Endothelial cell (in vitro differentiated cells): ENCODE data around the gene ZNF664. TPM values are rescaled to one million over a fixed set of nuclear protein-coding genes. Genes with fewer than 3 reads are reported as not detected.
"Not testable (repeated sequence)": the region's sequence is repeated elsewhere in the genome, so short reads cannot be mapped to it uniquely, and the experiment has no call there.

Source experiments
- DNase-seq: peaks from one replicate; pipeline ENCODE4 v3.0.0; 2021; ENCODE audit warnings: low spot score
- H3K27ac Mint-ChIP-seq: one replicate; pipeline ENCODE4 v1.8.0; 2021; ENCODE audit warnings: mixed read lengths, inconsistent platforms; ENCODE audit not compliant: unreplicated experiment
- H3K27me3 Mint-ChIP-seq: one replicate; pipeline ENCODE4 v1.8.0; 2021; ENCODE audit warnings: mild to moderate bottlenecking, moderate library complexity, mixed read lengths, inconsistent platforms; ENCODE audit not compliant: unreplicated experiment
- H3K36me3 Mint-ChIP-seq: one replicate; pipeline ENCODE4 v1.8.0; 2021; ENCODE audit warnings: mild to moderate bottlenecking, low read depth, mixed read lengths, inconsistent platforms; ENCODE audit not compliant: unreplicated experiment
- H3K4me1 Mint-ChIP-seq: one replicate; pipeline ENCODE4 v1.8.0; 2021; ENCODE audit warnings: mild to moderate bottlenecking, mixed read lengths, inconsistent platforms; ENCODE audit not compliant: unreplicated experiment
- H3K4me3 Mint-ChIP-seq: one replicate; pipeline ENCODE4 v1.8.0; 2021; ENCODE audit warnings: mild to moderate bottlenecking, mixed read lengths, inconsistent platforms; ENCODE audit not compliant: unreplicated experiment
- H3K9me3 Mint-ChIP-seq: one replicate; pipeline ENCODE4 v1.8.0; 2021; ENCODE audit warnings: mixed read lengths, inconsistent platforms; ENCODE audit not compliant: unreplicated experiment
- CTCF ChIP-seq: fragments of 200-600 bp; sonication (generic); IDR thresholded peaks from one replicate; pipeline ENCODE4 v1.5.0; 2021; ENCODE audit warnings: antibody characterized with exemption; ENCODE audit not compliant: unreplicated experiment
- total RNA-seq: library from RNA; stranded (reverse); fragmentation: NEBNext Ultra II Directional; extraction: Animal tissue kit (Norgen Biotek cat#: 25700); gene quantifications from one replicate; pipeline ENCODE4 v1.2.1, GENCODE V29; 2021; ENCODE audit not compliant: unreplicated experiment

The ZNF664 gene
- total RNA-seq, 1 donor from 2014 or later = 119 TPM

GRCh38 chr12:123944696-123945095 lies 28.3 kb upstream of the ZNF664 start:
- Mint-ChIP-seq H3K36me3 (peaks cover 37% of the 10 kb centered on the region), H3K4me1 (no peaks in the 10 kb centered on the region), H3K9me3 (peaks cover 8% of the 10 kb centered on the region), H3K27me3 (peaks cover 7% of the 10 kb centered on the region), H3K27ac (no peak overlapping the region), H3K4me3 (peak overlapping the region; percentile 56)
- DNase-seq = no peak
- TF ChIP-seq CTCF = no peak

- Mint-ChIP-seq H3K4me1 (no peaks in the 10 kb centered on the region), H3K9me3 (peaks cover 8% of the 10 kb centered on the region), H3K27me3 (peaks cover 7% of the 10 kb centered on the region), H3K4me3 (no peak overlapping the region), H3K27ac (no peak overlapping the region), H3K36me3 (peaks cover 37% of the 10 kb centered on the region)
- no peak for TF ChIP-seq CTCF
- DNase-seq = no peak
Measured at GRCh38 chr12:123945287-123946151, 27.5 kb upstream of the ZNF664 start.

- DNase-seq = no peak
- peaks cover 34% of the 10 kb centered on the region for H3K36me3 Mint-ChIP-seq
Measured at GRCh38 chr12:123946152-123946515, 26.9 kb upstream of the ZNF664 start.

GRCh38 chr12:123946516-123947505 lies 26.2 kb upstream of the ZNF664 start:
- not testable (repeated sequence) for H3K27me3 Mint-ChIP-seq, H3K4me1 Mint-ChIP-seq, H3K27ac Mint-ChIP-seq, H3K4me3 Mint-ChIP-seq, DNase-seq, H3K9me3 Mint-ChIP-seq
- peaks cover 28% of the 10 kb centered on the region for H3K36me3 Mint-ChIP-seq

More at GRCh38 chr12:123946152-123946515, 26.9 kb upstream of the ZNF664 start:
- Mint-ChIP-seq H3K4me1 (no peaks in the 10 kb centered on the region), H3K27ac (no peak overlapping the region), H3K9me3 (peaks cover 8% of the 10 kb centered on the region), H3K27me3 (peaks cover 7% of the 10 kb centered on the region), H3K4me3 (no peak overlapping the region)
- no peak for TF ChIP-seq CTCF

- not testable (repeated sequence) for H3K27me3 Mint-ChIP-seq, H3K4me1 Mint-ChIP-seq, H3K4me3 Mint-ChIP-seq, H3K27ac Mint-ChIP-seq, DNase-seq, H3K9me3 Mint-ChIP-seq
- H3K36me3 Mint-ChIP-seq = peaks cover 20% of the 10 kb centered on the region
Measured at GRCh38 chr12:123947531-123947930, 25.5 kb upstream of the ZNF664 start.
